Esophagus squamous epithelium (tissue), 4 donors: ENCODE data around the gene MAN2A2.

Experiments used
- POLR2A ChIP-seq, 4 donors: fragments of 450-650 bp; IDR thresholded peaks; one replicate each; pipeline ENCODE4 v1.6.1; 2017; ENCODE audit warnings: antibody characterized with exemption in 4 of 4, mild to moderate bottlenecking in 4 of 4, moderate library complexity in 3 of 4
- TF ChIP-seq, protein P1 (sequence below), 6 experiments: fragments of 450-650 bp in 4 of 6; fragments of 200-600 bp in 2 of 6; sonication (generic) in 2 of 6; IDR thresholded peaks; one replicate each; pipeline ENCODE4 v1.5.1; 2016 to 2019; ENCODE audit warnings: antibody characterized with exemption in 6 of 6, mild to moderate bottlenecking in 4 of 6, moderate library complexity in 4 of 6

DNA sequence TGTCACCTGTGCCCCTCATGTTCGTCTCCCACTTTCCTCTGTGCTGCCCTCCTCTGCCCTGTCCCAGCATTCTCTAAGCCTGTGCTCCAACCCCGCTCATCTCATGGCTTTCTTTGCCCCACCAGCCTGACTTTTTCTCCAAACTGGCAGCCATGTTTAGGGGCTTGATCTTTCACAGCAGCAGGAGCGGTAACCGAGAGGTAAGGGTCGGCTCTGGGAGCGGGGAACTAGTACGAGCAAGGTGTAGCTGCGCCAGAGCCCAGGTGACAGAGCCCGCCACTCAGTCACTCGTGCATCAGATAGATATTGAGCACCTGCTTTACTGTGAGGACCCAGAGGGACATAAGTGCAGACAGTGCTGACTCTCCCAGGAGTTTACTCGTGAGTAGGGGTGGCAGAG lies 13.4 kb downstream of the MAN2A2 start:
- TF ChIP-seq, protein P1, sequence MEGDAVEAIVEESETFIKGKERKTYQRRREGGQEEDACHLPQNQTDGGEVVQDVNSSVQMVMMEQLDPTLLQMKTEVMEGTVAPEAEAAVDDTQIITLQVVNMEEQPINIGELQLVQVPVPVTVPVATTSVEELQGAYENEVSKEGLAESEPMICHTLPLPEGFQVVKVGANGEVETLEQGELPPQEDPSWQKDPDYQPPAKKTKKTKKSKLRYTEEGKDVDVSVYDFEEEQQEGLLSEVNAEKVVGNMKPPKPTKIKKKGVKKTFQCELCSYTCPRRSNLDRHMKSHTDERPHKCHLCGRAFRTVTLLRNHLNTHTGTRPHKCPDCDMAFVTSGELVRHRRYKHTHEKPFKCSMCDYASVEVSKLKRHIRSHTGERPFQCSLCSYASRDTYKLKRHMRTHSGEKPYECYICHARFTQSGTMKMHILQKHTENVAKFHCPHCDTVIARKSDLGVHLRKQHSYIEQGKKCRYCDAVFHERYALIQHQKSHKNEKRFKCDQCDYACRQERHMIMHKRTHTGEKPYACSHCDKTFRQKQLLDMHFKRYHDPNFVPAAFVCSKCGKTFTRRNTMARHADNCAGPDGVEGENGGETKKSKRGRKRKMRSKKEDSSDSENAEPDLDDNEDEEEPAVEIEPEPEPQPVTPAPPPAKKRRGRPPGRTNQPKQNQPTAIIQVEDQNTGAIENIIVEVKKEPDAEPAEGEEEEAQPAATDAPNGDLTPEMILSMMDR (IDR thresholded peaks at IDR 0.05): no peak
- TF ChIP-seq POLR2A (IDR thresholded peaks at IDR 0.05): no peak
